ENCODE measurements around the gene SPOPL.

Gene SPOPL

DNA sequence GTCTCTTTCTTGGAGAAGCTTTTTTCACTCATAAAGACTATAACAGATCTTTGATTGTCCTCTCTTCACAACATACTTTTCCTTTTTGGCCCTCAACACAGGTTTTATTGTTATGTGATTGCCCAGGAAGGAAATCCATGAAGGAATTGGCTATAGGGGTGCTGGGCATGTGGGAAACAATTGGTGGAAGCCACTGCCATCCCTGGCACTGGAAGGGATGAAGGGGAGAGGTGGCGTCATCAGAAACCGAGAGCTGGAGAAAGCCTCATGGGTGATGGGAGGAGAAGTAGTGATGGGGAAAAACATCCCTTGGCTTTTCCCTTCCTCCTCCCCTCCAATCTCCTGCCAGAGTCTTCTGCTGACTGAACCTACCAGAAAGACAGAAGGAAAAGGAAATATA lies 106.2 kb downstream of the SPOPL start:
- no peak overlapping the region for H3K27ac ChIP-seq
- TF ChIP-seq, protein P1, sequence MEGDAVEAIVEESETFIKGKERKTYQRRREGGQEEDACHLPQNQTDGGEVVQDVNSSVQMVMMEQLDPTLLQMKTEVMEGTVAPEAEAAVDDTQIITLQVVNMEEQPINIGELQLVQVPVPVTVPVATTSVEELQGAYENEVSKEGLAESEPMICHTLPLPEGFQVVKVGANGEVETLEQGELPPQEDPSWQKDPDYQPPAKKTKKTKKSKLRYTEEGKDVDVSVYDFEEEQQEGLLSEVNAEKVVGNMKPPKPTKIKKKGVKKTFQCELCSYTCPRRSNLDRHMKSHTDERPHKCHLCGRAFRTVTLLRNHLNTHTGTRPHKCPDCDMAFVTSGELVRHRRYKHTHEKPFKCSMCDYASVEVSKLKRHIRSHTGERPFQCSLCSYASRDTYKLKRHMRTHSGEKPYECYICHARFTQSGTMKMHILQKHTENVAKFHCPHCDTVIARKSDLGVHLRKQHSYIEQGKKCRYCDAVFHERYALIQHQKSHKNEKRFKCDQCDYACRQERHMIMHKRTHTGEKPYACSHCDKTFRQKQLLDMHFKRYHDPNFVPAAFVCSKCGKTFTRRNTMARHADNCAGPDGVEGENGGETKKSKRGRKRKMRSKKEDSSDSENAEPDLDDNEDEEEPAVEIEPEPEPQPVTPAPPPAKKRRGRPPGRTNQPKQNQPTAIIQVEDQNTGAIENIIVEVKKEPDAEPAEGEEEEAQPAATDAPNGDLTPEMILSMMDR (IDR thresholded peaks at IDR 0.05): no peak
- TF ChIP-seq ZFX (IDR thresholded peaks at IDR 0.05; ENCODE audit: borderline replicate concordance): no peak

DNA sequence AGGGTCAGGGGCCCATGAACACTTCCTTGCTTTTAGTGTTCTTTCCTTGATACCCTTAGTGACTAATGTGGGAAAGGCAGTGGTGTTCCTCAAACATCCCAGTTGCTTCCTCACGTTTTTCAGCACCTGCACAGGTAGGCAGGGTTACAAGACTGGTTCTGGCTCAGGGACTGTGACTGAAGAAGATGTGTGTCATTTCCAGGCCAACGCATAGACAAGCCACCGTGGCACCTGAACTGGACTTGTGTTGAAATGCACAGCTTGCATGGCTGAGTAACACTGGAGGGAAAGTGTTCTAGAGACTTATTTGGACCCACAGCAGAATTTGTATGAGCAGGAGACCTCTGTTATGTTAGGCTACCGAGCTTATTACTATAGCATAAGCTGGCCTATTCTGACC lies 107.9 kb downstream of the SPOPL start:
- no peak overlapping the region for H3K27ac ChIP-seq
- TF ChIP-seq, protein P1 (IDR thresholded peaks at IDR 0.05): no peak
- TF ChIP-seq ZFX (IDR thresholded peaks at IDR 0.05; ENCODE audit: borderline replicate concordance): no peak

DNA sequence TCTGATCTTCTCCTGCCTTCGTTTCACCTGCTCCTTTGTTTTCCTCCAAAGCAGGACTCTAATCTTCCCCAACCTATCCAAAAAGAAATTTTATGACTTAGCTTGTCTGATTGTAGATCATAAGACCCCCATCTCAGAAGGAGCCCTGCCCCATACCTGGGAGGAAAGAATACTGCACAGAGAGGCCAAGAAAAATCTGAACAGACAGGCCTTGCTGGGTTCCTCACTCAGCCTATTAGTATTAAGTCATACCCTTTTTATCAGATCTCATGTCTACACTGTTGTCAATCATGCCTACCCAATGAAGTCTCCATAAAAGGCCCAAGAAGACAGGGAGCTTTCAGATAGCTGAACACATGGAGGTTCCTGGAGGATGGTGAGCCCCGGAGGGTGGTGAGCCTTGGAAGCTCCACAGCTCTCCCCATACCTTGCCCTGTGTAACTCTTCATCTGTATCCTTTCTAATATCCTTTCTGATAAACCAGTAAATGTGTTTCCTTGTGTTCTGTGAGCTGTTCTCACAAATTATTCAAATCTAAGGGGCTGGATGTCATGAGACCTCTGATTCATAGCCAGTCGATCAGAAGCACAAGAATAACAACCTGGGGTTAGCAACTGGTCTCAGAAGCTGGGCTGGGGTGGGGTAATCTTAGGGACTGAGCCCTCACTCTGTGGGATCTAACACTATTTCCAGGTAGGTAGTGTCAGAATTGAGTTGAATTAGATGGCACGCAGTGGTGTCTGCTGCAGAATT lies 108.8 kb downstream of the SPOPL start:
- H3K27ac ChIP-seq: no peak overlapping the region
- TF ChIP-seq ZFX (IDR thresholded peaks at IDR 0.05; ENCODE audit: borderline replicate concordance): no peak
- TF ChIP-seq, protein P1 (IDR thresholded peaks at IDR 0.05): no peak

DNA sequence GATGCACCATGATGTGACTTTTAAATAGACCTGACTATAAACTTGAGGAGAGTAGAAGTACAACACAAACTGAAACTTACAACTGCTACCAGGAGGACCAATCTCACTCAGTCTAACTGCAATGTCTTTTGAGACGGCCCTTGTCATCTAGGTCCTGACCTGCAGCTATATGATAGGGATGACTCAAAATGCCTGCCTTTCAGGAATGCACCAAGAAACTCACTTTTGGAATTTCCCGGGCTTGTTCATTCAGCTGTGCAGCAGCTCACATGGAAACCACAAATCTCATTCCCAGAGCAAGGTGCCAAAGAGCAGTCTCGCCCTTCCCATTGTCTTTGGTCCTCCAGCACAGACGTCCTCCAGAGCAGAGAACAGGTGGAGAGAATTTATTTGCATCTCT lies 113.7 kb downstream of the SPOPL start:
- no peak overlapping the region for H3K27ac ChIP-seq
- TF ChIP-seq, protein P1 (IDR thresholded peaks at IDR 0.05): no peak
- TF ChIP-seq ZFX (IDR thresholded peaks at IDR 0.05; ENCODE audit: borderline replicate concordance): no peak

DNA sequence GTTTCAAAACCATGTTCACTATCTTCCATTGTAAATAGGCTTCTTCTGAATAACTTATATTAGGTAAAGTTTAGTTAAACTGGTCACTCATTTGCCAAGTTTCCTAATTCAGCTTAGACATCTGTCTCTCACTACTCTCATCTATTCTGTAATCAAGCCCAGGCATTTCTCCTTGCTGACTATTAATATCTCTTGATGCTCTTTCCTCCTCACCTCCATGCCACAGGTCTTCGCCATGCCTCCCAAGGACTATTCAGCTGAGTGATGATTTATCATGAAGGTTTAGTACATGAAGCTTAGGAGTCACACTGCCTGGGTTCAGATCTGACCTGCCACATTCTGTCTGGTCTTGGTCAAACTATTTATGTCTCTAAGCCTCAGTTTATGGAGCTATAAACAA lies 115.5 kb downstream of the SPOPL start:
- H3K27ac ChIP-seq: no peak overlapping the region
- TF ChIP-seq ZFX (IDR thresholded peaks at IDR 0.05; ENCODE audit: borderline replicate concordance): no peak

DNA sequence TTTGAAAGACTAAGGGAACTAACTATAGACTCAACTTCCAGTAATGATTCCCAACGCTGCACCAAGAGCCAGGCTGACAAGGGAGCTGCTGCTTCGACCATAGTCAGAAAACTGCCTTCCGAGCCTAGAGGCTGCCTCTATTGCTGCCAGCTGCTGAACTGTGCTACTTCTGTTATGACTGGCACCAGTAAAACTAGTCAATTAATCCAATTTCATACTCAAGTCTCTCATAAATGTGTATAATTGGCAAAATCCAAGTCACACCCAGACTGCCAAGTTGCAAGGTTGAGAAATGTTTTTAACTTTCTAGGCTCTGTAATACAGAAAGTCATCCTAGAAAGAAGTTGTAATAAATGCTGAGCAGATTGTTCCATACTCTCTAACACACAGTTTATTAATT lies 117.4 kb downstream of the SPOPL start:
- H3K27ac ChIP-seq: no peak overlapping the region

DNA sequence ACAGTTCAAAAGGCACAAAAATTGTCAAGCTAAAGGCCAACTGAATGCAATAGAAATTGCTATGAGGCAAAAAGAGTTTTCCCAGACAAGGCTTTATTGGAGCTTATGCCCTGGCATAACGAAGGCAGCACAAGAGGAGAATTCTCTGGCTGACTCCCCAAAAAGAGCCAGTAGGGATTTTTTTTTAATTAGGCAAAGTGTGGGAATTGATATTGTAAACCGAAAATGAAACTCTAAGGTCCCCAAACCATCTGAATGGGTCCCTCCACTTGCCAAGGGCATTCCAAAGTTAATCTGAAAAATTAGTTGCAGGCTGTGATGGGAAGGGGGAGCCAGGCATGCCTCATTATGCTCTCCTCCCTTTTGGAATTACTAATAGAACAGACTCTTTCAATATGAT lies 118.9 kb downstream of the SPOPL start:
- TF ChIP-seq, protein P1 (IDR thresholded peaks at IDR 0.05): no peak
- no peak for TF ChIP-seq ZFX (IDR thresholded peaks at IDR 0.05; ENCODE audit: borderline replicate concordance)
- H3K27ac ChIP-seq: no peak overlapping the region

More for the DNA sequence above, 117.4 kb downstream of the SPOPL start:
- TF ChIP-seq ZFX (IDR thresholded peaks at IDR 0.05; ENCODE audit: borderline replicate concordance): no peak
- TF ChIP-seq, protein P1 (IDR thresholded peaks at IDR 0.05): no peak

DNA sequence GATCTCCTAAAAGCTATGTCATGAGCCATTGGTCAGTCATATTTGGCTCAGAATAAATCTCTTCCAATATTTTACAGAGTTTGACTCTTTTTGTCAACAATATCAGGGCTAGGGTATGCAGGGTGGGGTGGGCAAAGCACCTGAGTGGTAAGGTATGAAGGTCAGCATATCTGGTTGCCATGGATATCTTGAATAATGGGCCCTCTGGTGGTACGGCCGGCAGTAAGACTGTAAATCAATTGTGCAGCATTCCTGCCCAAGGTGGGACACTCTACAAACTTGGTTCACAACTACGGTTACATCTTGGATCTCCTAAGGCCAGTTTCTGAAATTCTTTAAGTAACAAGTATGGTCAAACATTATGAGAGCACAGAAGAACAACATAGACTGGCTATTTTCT lies 119.6 kb downstream of the SPOPL start:
- no peak overlapping the region for H3K27ac ChIP-seq
- no peak for TF ChIP-seq ZFX (IDR thresholded peaks at IDR 0.05; ENCODE audit: borderline replicate concordance)
- TF ChIP-seq, protein P1 (IDR thresholded peaks at IDR 0.05): no peak

Data from 22Rv1 (cell line).